SKM-1 treated with dmso at 0.1 percent for 144 hours (cell line): ENCODE results near the gene RCOR2.
"Not testable (repeated sequence)": the region's sequence is repeated elsewhere in the genome, so short reads cannot be mapped to it uniquely, and the experiment has no call there.

Source experiments
- DNase-seq: peaks from one replicate; lab custom pipeline; 2025; ENCODE audit not compliant: unreplicated experiment; lab: John Stamatoyannopoulos, UW

The RCOR2 gene

GRCh38 chr11:63879598-63880402, 37.2 kb downstream of the RCOR2 start:
- DNase-seq: no peak

GRCh38 chr11:63877658-63878241, 39.2 kb downstream of the RCOR2 start:
- no peak for DNase-seq

GRCh38 chr11:63876616-63877015, 40.3 kb downstream of the RCOR2 start:
- no peak for DNase-seq

- DNase-seq: no peak
These were observed 41.4 kb downstream of the RCOR2 start for GRCh38 chr11:63875506-63876065.

- no peak for DNase-seq
These were observed 42.5 kb downstream of the RCOR2 start for GRCh38 chr11:63874511-63874910.

- DNase-seq: no peak
These were observed 43.7 kb downstream of the RCOR2 start for GRCh38 chr11:63873311-63873710.

- DNase-seq: no peak
These were observed 44.2 kb downstream of the RCOR2 start for GRCh38 chr11:63872800-63873197.

- DNase-seq: peak; percentile 100
These were observed 44.8 kb downstream of the RCOR2 start for GRCh38 chr11:63871962-63872799.

GRCh38 chr11:63870351-63871140, 46.4 kb downstream of the RCOR2 start:
- no peak for DNase-seq

GRCh38 chr11:63869683-63870082, 47.3 kb downstream of the RCOR2 start:
- DNase-seq: no peak

- no peak for DNase-seq
These were observed 47.8 kb downstream of the RCOR2 start for GRCh38 chr11:63869171-63869591.

GRCh38 chr11:63868399-63869064, 48.4 kb downstream of the RCOR2 start:
- DNase-seq: peak; percentile 59

- no peak for DNase-seq
These were observed 49.5 kb downstream of the RCOR2 start for GRCh38 chr11:63867511-63867910.

- peak; percentile 53 for DNase-seq
These were observed 50.8 kb downstream of the RCOR2 start for GRCh38 chr11:63866211-63866610.

GRCh38 chr11:63863620-63864019, 53.3 kb downstream of the RCOR2 start:
- DNase-seq: not testable (repeated sequence)

GRCh38 chr11:63862923-63863322, 54.0 kb downstream of the RCOR2 start:
- peak; percentile 50 for DNase-seq
